Fibroblast of skin of left biceps (primary cell): ENCODE data around the gene NPC1L1.

Experiments used
- DNase-seq, 2 experiments: peaks; one replicate each; pipeline ENCODE4 v3.0.0-alpha.2; 2013; ENCODE audit warnings: low read depth in 2 of 2

NPC1L1 gene

DNA sequence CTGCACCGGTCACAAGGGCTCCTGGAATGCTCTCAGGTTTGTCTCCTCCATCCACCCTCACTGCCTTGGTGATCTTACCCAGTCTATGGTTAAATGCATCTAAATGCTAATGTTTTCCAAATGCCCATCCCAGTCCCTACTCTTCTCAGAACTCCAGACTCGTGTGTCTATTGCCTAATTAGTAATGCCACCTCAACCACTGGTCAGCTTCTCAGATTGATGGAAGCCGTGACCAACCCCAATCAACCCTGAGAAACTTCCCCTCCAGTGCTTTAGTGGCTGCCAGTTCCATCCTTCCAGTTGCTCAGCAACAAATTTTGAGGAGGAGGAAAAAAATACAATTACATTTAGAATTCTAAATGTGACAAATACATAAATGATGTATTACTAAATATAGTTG is 69.3 kb downstream of the NPC1L1 start:
- DNase-seq = no peak

DNA sequence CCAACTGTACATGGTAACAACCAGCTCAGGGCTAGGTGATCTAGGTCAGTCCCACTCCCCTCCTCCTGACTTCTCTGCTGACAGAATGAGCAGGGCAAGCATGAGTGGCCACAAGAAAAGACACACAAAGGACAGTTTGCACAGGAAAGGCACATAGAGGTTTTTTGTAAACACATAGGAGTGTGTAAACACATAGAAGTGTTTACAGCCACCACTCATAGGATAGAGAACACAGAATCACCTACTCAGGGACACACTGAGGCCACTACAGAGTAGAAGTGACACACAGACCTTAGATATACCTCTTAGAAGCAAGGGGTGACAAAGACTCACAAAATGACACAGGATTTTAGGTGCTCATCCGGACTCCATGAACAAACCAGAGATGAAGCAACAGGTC is 69.7 kb downstream of the NPC1L1 start:
- no peak for DNase-seq

DNA sequence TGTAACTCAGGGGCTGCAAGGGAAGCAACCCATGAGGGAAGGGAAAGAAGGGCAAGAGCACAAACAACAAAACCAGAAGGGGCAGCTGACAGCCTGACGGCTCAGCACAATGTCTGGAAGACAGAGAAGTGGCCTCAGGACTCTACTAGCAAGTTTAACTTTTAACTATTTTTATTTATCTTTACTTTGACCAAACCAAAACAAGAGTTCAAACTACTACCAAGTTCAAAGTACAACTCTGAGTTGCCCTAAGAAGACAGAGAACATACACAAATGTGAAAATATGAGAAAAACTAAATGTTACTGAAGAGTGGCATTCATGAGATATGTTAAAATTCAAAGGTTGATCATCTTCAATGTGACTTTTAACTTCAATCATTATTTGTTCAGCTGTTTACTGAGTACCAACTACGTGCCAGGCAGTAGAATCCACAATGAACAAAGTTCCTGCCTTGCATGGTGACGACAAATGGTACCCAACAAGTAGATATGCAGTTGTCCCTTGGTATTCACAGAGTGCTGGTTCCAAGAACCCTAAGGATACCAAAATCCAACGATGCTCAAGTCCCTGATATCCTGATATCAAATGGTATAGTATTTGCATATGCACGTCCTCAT is 70.4 kb downstream of the NPC1L1 start:
- DNase-seq = no peak

DNA sequence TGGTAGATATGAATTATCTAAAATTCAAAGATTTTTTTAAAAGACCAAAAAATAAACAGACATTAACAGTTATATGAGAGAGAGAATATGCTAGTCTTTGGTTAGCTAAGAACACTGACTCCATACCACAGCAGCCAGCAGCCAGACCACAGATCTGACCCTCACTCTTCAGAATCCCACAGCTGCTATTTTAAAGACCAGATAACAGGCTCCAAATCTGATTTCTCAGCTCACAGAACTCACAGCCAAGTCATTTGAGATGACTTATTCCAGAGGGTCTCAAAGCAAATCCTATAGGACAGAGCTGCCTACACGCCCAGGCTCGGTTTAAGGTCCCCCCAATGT is 71.0 kb downstream of the NPC1L1 start:
- no peak for DNase-seq

DNA sequence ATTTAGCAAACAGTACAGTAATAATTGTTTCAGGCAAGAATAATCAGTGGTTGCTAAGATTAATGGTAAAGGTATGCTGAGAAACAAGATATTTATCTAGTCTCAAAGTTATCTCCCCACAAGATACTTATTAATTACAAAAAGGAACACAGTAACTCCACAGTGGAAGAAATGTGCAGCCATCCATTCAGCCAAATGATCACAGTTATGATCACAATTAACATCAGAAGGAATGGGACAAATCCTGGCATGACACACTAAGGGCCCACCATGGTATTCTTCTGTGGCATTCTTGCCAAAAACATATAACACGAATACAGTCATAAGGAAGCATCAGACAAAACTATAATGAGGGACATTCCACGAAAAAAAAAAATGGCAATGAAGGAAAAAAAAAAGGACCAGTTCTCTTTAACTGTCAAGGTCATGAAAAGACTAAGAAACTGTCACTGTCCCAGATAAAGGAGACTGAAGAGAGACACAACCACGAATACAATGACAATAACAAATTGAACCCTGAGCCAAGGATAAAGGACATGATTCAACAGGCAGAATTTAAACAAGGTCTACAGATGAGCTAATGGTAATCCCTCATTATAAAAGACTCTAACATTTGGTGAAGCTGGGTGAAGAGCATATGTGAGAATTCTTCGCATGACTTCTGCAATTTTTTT is 71.5 kb downstream of the NPC1L1 start:
- DNase-seq = no peak

DNA sequence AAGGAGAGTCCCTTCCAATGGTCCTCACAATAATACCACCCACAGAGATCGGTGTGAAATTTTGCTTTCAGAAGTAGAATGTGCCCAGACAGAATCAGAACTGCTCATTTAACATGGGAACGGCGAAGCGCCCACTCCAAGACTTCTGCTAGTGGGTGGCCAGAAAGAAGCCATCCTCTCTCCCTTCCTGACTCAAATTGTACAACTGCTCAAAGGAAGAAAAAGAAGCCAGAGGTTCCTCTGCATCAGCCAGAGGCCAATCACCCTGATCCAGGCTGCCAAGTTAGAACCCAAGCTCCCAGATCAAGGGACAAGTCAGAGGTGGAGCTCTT is 73.9 kb downstream of the NPC1L1 start:
- DNase-seq = no peak

DNA sequence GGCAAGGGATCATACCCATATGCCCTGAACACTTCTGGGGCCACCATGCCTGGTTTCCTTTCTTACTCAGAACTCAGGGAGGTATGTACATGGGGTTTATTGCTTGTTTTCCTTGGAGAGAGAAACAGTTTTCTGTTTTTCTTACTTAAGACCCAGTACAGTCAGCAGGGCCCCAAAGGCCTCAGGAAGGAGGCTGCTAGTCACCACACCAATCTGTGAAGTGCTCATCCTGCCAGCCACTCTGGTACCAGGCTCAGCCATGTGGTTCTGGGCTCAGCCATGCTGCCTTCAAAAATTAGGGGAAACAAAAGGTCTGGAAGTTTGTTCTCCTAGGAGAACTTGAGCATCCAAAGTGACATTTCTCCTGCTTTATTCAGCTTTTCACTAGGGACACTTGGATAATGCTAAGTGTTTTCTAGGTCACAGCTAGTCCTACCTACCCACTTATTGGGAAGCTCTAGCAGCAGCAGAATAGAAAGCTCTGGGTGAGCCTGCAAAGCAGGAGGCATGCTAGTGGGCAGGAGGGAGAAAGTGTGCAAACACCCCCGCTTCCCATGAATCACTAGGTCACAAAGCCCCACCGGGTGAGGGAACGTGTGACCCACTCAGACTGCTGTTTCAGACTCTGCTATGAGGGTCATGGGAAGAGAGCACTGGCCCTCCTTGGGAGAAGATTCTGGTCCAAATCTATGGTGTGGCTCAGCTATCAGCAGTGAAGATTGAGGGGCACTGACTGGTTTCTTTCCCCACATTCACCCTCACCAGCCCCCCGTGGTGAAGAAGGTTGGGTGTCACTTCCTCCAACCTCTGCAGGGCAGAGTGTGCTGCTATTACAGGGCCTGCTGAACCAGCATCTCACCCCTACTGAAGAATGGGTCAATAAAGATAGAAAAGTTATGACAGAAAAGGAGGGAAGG is 74.6 kb downstream of the NPC1L1 start:
- no peak for DNase-seq

DNA sequence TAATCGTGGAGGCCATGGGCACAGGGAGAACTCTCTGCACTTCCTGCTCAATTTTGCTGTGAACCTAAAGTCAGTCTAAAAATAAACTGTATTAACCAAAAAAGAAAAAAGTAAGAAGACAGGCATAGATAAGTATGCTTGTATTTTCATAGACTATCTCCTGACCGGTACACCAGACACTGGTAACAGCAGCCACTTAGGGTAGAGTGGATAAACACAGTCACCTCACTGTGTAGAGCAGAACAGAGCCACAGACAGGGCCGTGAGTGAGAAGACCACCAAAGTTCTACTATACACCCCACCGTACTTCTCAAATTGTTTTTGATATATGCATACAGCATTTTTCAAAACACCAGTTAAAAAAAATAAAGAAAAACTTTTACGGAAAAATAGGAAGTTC is 75.6 kb downstream of the NPC1L1 start:
- no peak for DNase-seq

DNA sequence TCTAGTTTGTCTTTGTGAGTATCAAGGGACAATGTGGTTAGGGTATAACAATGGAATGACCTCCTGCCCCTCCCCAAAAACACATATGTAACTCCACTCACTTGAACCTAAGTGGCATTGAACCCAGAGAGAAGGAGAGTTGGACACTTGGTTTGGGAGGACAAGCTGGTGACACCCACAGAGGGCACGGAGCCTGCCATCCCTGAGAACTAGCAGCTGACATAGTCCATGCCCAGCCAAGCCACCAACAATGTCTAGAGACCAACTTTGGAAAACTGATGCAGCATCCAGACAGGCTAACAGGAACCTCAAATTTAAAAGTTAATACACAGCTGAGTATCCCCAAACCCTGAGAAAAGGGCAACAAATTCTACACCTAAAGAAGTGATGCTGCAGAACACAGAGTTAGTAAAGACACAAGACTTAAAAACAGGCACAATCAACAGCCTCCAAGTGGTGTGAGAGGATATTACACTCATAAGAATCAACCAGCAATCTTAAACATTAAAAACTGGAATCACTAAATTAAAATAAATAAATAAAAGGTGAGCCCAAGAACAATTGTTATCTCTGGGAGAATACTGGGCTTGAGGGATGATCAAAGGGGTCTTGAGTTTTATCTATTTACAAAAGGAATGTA is 77.8 kb downstream of the NPC1L1 start:
- no peak for DNase-seq
